Ascending aorta (tissue), 2 donors: ENCODE data around the gene RNF17. TPM values are rescaled to one million over a fixed set of nuclear protein-coding genes. Genes with fewer than 3 reads are reported as not detected.

Source experiments
- DNase-seq, 2 donors: peaks; one replicate each; pipeline ENCODE4 v3.0.0-alpha.2; 2019; ENCODE audit warnings: low spot score in 2 of 2
- H3K27ac ChIP-seq, 2 donors: fragments of 200-600 bp; sonication (generic); one replicate each; pipeline ENCODE4 v1.5.1; 2016 to 2017; ENCODE audit warnings: mild to moderate bottlenecking in 1 of 2
- H3K27me3 ChIP-seq: fragments of 200-600 bp; sonication (generic); one replicate; pipeline ENCODE4 v1.5.1; 2017
- H3K36me3 ChIP-seq, 2 donors: fragments of 200-600 bp; sonication (generic); one replicate each; pipeline ENCODE4 v1.5.1; 2016
- H3K4me1 ChIP-seq, 2 donors: fragments of 200-600 bp; sonication (generic); one replicate each; pipeline ENCODE4 v1.5.1; 2016 to 2017; ENCODE audit warnings: mild to moderate bottlenecking in 1 of 2
- H3K4me3 ChIP-seq, 2 donors: fragments of 200-600 bp; sonication (generic); one replicate each; pipeline ENCODE4 v1.5.1; 2016 to 2017; ENCODE audit warnings: mild to moderate bottlenecking in 1 of 2
- H3K9me3 ChIP-seq, 2 donors: fragments of 200-600 bp; sonication (generic); one replicate each; pipeline ENCODE4 v1.5.1; 2016
- CTCF ChIP-seq, 3 experiments: fragments of 200-600 bp in 2 of 3; fragments of 450-650 bp in 1 of 3; sonication (generic) in 2 of 3; IDR thresholded peaks; one replicate each; pipeline ENCODE4 v1.5.1; 2016 to 2019; ENCODE audit warnings: antibody characterized with exemption in 3 of 3, mild to moderate bottlenecking in 1 of 3, moderate library complexity in 1 of 3
- intact Hi-C: fragments of 100-400 bp; cut with DNase I; formaldehyde crosslinking; loops from one replicate; pipeline ENCODE4 v1.15.1; 2023
- total RNA-seq: library from RNA; depleted of rRNA; stranded (reverse); fragments of >200 nt; gene quantifications from one replicate; pipeline ENCODE4 v1.1.0, GENCODE V29; 2016

The RNF17 gene, protein sequence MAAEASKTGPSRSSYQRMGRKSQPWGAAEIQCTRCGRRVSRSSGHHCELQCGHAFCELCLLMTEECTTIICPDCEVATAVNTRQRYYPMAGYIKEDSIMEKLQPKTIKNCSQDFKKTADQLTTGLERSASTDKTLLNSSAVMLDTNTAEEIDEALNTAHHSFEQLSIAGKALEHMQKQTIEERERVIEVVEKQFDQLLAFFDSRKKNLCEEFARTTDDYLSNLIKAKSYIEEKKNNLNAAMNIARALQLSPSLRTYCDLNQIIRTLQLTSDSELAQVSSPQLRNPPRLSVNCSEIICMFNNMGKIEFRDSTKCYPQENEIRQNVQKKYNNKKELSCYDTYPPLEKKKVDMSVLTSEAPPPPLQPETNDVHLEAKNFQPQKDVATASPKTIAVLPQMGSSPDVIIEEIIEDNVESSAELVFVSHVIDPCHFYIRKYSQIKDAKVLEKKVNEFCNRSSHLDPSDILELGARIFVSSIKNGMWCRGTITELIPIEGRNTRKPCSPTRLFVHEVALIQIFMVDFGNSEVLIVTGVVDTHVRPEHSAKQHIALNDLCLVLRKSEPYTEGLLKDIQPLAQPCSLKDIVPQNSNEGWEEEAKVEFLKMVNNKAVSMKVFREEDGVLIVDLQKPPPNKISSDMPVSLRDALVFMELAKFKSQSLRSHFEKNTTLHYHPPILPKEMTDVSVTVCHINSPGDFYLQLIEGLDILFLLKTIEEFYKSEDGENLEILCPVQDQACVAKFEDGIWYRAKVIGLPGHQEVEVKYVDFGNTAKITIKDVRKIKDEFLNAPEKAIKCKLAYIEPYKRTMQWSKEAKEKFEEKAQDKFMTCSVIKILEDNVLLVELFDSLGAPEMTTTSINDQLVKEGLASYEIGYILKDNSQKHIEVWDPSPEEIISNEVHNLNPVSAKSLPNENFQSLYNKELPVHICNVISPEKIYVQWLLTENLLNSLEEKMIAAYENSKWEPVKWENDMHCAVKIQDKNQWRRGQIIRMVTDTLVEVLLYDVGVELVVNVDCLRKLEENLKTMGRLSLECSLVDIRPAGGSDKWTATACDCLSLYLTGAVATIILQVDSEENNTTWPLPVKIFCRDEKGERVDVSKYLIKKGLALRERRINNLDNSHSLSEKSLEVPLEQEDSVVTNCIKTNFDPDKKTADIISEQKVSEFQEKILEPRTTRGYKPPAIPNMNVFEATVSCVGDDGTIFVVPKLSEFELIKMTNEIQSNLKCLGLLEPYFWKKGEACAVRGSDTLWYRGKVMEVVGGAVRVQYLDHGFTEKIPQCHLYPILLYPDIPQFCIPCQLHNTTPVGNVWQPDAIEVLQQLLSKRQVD (N-terminal part only)
- total RNA-seq = not detected

- intact Hi-C loops = no loop called here
- Histone ChIP-seq H3K27me3 (no peaks in the 10 kb centered on the region), H3K4me3 (no peak within 1 kb of the TSS), H3K27ac (no peak within 1 kb of the TSS), H3K36me3 (no peaks in the 10 kb centered on the region), H3K9me3 (no peaks in the 10 kb centered on the region), H3K4me1 (no peaks in the 10 kb centered on the region)
- no peak for TF ChIP-seq CTCF (IDR thresholded peaks at IDR 0.05)
- DNase-seq = no peak
These were observed at the start of gene RNF17 for GRCh38 chr13:24763596-24764275. TSS of gene RNF17 (plus strand) at chr13:24764169. CDS start at chr13:24764204, 35 bp downstream.

- intact Hi-C loops = no loop called here
- H3K4me3 ChIP-seq = no peak overlapping the region
- DNase-seq = peak in 1 of 2 donors; percentile 24
- no peaks in the 10 kb centered on the region for H3K36me3 ChIP-seq
- TF ChIP-seq CTCF (IDR thresholded peaks at IDR 0.05) = no peak
- H3K4me1 ChIP-seq = peaks cover 0 to 2% of the 10 kb centered on the region in 2 donors
- H3K27ac ChIP-seq = no peak overlapping the region
- H3K9me3 ChIP-seq = no peaks in the 10 kb centered on the region
- no peaks in the 10 kb centered on the region for H3K27me3 ChIP-seq
These were observed 48.0 kb upstream of the RNF17 start for GRCh38 chr13:24716011-24716410.

- Histone ChIP-seq H3K27me3 (no peaks in the 10 kb centered on the region), H3K4me3 (no peak overlapping the region), H3K4me1 (peaks cover 0 to 2% of the 10 kb centered on the region in 2 donors), H3K36me3 (no peaks in the 10 kb centered on the region), H3K27ac (no peak overlapping the region), H3K9me3 (no peaks in the 10 kb centered on the region)
- intact Hi-C loops = no loop called here
- no peak for TF ChIP-seq CTCF (IDR thresholded peaks at IDR 0.05)
- no peak for DNase-seq
These were observed 47.5 kb upstream of the RNF17 start for GRCh38 chr13:24716446-24716845.

DNA sequence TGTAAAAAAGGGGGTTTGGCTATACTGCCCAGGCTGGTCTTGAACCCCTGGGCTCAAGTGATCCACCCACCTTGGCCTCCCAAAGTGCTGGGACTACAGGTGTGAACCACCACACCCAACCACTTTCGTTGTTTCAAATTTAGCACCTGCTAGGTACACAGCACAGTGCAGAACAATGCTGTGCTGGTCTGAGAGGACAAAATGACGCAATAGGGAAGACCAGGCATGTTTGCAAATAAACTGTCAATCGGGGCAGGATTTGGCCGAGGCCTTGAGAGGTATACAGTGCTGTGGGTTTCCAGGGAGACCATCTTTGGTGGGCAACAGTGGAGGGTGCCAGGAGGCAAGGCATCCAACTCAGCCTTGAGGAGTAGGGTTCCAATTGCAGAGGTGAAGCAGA lies 46.8 kb upstream of the RNF17 start:
- H3K36me3 ChIP-seq = no peaks in the 10 kb centered on the region
- no peak for DNase-seq
- H3K9me3 ChIP-seq = no peaks in the 10 kb centered on the region
- H3K27ac ChIP-seq = no peak overlapping the region
- intact Hi-C loops = no loop called here
- H3K4me3 ChIP-seq = no peak overlapping the region
- peaks cover 0 to 2% of the 10 kb centered on the region in 2 donors for H3K4me1 ChIP-seq
- no peak for TF ChIP-seq CTCF (IDR thresholded peaks at IDR 0.05)
- H3K27me3 ChIP-seq = no peaks in the 10 kb centered on the region
